Skeletal muscle satellite cell (primary cell): ENCODE data around the gene RAB30.

Experiments used
- H3K27me3 ChIP-seq: 2 replicates; pipeline ENCODE4 v1.7.0; 2013; ENCODE audit warnings: low read length; ENCODE audit not compliant: control insufficient read depth, insufficient read depth
- H3K36me3 ChIP-seq: 2 replicates; pipeline ENCODE4 v1.7.0; 2013; ENCODE audit warnings: mild to moderate bottlenecking, control low read depth, low read length; ENCODE audit not compliant: insufficient read depth
- H3K4me1 ChIP-seq: 2 replicates; pipeline ENCODE4 v1.7.0; 2013; ENCODE audit warnings: low read length; ENCODE audit not compliant: control insufficient read depth, insufficient read depth
- H3K4me2 ChIP-seq: 2 replicates; pipeline ENCODE4 v1.7.0; 2013; ENCODE audit warnings: mild to moderate bottlenecking, low read length
- H3K4me3 ChIP-seq: 2 replicates; pipeline ENCODE4 v1.7.0; 2013; ENCODE audit warnings: low read length
- H3K9ac ChIP-seq: 2 replicates; pipeline ENCODE4 v1.7.0; 2013; ENCODE audit warnings: mild to moderate bottlenecking, low read depth, low read length, moderate library complexity
- H3K9me3 ChIP-seq: replicated peaks from 2 replicates; pipeline ENCODE4 v1.7.0; 2013; ENCODE audit warnings: mild to moderate bottlenecking, control low read depth, low read length

RAB30 gene

DNA sequence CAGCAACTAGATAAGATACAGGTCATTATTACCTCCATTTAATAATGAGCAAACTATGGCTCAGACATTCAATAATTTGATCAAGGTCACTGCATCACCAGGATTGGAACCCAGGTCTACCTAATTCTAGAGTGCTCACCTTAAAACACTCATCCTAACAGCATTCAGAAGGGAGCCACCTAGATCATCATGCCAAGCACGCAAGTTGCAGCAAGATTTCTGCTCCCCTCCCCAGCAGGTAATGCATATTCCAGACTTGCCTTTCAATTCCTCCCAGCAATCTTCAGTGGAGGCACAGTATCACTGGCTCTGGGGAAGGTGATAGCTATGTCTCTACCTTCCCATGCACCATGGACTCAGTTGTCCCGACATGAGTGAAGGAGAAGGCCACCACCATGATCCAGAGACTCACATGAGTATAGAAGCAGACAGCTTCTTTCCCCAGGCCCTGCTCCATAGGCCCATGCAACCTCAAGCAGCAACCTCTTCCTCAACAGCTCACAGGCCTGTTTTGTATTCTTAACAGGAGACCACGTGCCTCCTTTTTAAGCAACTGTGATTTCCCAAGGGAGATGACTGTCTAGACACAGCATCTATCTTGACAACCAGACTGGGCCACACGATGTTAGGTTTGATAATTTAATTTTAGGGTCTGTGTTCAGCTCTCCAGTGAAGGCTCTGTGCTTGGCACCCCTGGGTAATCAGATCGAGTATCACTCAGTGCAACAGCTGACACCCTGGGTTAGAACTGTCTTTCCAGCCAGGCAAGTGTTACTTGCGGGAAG, 36.4 kb downstream of the RAB30 start:
- Histone ChIP-seq H3K9ac (no peak overlapping the region), H3K4me3 (no peak overlapping the region), H3K9me3 (no peaks in the 10 kb centered on the region), H3K4me1 (peaks cover 38% of the 10 kb centered on the region), H3K27me3 (no peaks in the 10 kb centered on the region), H3K4me2 (peak overlapping the region; percentile 66), H3K36me3 (no peaks in the 10 kb centered on the region)

GRCh38 chr11:83034673-83035014, 37.1 kb downstream of the RAB30 start:
- H3K36me3 ChIP-seq = no peaks in the 10 kb centered on the region
- no peaks in the 10 kb centered on the region for H3K9me3 ChIP-seq
- no peaks in the 10 kb centered on the region for H3K27me3 ChIP-seq
- H3K4me2 ChIP-seq = peak overlapping the region; percentile 66
- H3K4me1 ChIP-seq = peaks cover 38% of the 10 kb centered on the region
- peak overlapping the region; percentile 34 for H3K9ac ChIP-seq
- H3K4me3 ChIP-seq = peak overlapping the region; percentile 45

- Histone ChIP-seq H3K4me2 (peak overlapping the region; percentile 66), H3K9me3 (no peaks in the 10 kb centered on the region), H3K4me1 (peaks cover 38% of the 10 kb centered on the region), H3K27me3 (no peaks in the 10 kb centered on the region), H3K9ac (peak overlapping the region; percentile 34), H3K4me3 (peak overlapping the region; percentile 45), H3K36me3 (no peaks in the 10 kb centered on the region)
Observed at GRCh38 chr11:83033972-83034672, 37.6 kb downstream of the RAB30 start.

DNA sequence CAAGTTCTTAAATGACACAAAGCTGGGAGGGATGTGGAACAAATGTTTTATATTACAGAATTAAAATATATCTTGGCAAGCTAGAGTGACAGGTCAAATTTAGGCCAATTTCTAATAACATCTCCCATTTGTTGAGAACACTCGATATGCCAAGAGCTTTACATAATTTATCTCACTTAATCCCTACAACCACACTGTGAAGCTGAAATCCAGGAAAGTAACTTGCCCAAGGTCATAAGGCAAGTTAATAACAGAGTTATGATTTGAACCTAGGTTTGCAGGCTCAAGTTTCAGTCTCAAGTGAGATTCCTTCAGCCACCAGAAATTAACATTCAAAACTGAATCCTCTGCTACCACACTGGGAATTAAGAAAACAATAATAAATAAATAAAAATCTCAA, 38.3 kb downstream of the RAB30 start:
- Histone ChIP-seq H3K4me2 (peak overlapping the region; percentile 66), H3K9ac (peak overlapping the region; percentile 34), H3K9me3 (no peaks in the 10 kb centered on the region), H3K27me3 (no peaks in the 10 kb centered on the region), H3K36me3 (no peaks in the 10 kb centered on the region), H3K4me3 (peak overlapping the region; percentile 45), H3K4me1 (peaks cover 38% of the 10 kb centered on the region)

DNA sequence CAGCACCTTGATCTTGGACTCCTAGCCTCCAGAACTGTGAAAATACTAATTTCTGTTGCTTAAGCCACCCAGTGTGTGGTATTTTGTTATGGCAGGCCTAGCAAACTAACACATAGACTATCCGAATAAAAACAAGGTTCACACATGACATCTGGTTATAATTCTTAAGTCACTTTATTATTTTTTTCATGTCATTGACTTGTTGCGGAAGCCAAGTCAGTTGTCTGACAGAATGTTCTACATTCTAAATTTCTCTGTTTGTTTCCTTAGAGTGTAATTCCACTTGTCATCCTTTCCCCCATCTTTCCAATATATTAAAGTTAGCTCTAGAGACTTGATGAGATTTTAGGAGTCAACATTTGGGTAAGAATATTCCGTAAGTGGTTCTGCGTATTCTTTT, 40.6 kb downstream of the RAB30 start:
- Histone ChIP-seq H3K4me2 (no peak overlapping the region), H3K9me3 (no peaks in the 10 kb centered on the region), H3K27me3 (no peaks in the 10 kb centered on the region), H3K36me3 (no peaks in the 10 kb centered on the region), H3K4me3 (no peak overlapping the region), H3K9ac (no peak overlapping the region), H3K4me1 (peaks cover 38% of the 10 kb centered on the region)

GRCh38 chr11:83027794-83028193, 43.9 kb downstream of the RAB30 start:
- Histone ChIP-seq H3K9me3 (no peaks in the 10 kb centered on the region), H3K4me3 (no peak overlapping the region), H3K9ac (no peak overlapping the region), H3K27me3 (no peaks in the 10 kb centered on the region), H3K4me1 (peaks cover 5% of the 10 kb centered on the region), H3K4me2 (no peak overlapping the region), H3K36me3 (no peaks in the 10 kb centered on the region)

DNA sequence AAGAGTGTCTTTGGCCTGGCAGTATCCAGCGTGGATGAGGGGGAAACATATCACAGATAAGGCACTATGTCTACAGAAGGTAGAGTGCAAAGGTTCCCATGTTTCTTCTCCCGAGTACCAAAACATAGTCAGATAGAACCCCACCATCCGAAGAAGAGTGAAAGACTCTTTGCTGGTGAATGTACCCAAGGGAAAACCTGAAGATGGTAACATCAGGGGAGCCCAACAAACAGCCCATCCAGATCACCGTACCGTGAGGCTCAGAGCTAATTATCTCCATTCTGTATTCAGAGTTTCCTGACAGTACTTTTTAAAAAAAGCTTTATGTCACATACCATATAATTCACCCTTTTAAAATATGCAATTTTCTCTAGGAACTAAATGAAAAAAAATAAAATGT, 44.4 kb downstream of the RAB30 start:
- Histone ChIP-seq H3K27me3 (no peaks in the 10 kb centered on the region), H3K4me3 (no peak overlapping the region), H3K9ac (no peak overlapping the region), H3K9me3 (no peaks in the 10 kb centered on the region), H3K4me2 (no peak overlapping the region), H3K4me1 (no peaks in the 10 kb centered on the region), H3K36me3 (no peaks in the 10 kb centered on the region)

GRCh38 chr11:83026229-83026628, 45.5 kb downstream of the RAB30 start:
- peaks cover 5% of the 10 kb centered on the region for H3K4me1 ChIP-seq

GRCh38 chr11:83025267-83025704, 46.4 kb downstream of the RAB30 start:
- Histone ChIP-seq H3K9ac (no peak overlapping the region), H3K36me3 (no peaks in the 10 kb centered on the region), H3K27me3 (no peaks in the 10 kb centered on the region), H3K9me3 (no peaks in the 10 kb centered on the region), H3K4me1 (peaks cover 6% of the 10 kb centered on the region), H3K4me3 (no peak overlapping the region), H3K4me2 (no peak overlapping the region)

More at GRCh38 chr11:83026229-83026628, 45.5 kb downstream of the RAB30 start:
- Histone ChIP-seq H3K4me2 (no peak overlapping the region), H3K9ac (no peak overlapping the region), H3K27me3 (no peaks in the 10 kb centered on the region), H3K36me3 (no peaks in the 10 kb centered on the region), H3K4me3 (no peak overlapping the region), H3K9me3 (no peaks in the 10 kb centered on the region)

GRCh38 chr11:83024270-83024854, 47.3 kb downstream of the RAB30 start:
- H3K36me3 ChIP-seq = no peaks in the 10 kb centered on the region
- H3K27me3 ChIP-seq = no peaks in the 10 kb centered on the region
- no peak overlapping the region for H3K9ac ChIP-seq
- H3K4me1 ChIP-seq = peaks cover 13% of the 10 kb centered on the region
- no peak overlapping the region for H3K4me2 ChIP-seq
- H3K9me3 ChIP-seq = no peaks in the 10 kb centered on the region
- no peak overlapping the region for H3K4me3 ChIP-seq

DNA sequence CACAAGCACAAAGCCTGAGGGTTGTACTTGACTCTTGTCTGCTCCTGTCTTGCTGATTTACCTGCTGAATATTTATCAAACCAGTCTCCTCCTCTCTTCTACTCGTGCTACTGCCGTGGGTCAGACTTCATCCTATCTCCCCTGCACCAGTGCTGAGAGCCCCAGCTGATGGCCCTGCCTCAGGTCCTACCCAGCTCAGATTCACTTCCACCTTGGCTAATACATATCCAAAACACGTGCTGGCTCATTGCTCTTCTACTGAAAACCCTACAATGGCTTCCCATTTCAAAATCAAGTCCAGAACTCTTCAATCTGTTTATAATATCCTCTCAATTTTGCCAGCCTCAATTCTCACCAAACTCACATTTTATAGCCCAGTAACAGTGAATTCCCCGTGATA, 48.3 kb downstream of the RAB30 start:
- Histone ChIP-seq H3K9ac (no peak overlapping the region), H3K36me3 (no peaks in the 10 kb centered on the region)

More for the DNA sequence above, 48.3 kb downstream of the RAB30 start:
- no peak overlapping the region for H3K4me3 ChIP-seq
- H3K4me2 ChIP-seq = no peak overlapping the region
- no peaks in the 10 kb centered on the region for H3K9me3 ChIP-seq
- peaks cover 14% of the 10 kb centered on the region for H3K4me1 ChIP-seq
- no peaks in the 10 kb centered on the region for H3K27me3 ChIP-seq
